ENCODE results near the gene RPGRIP1L. TPM values are rescaled to one million over a fixed set of nuclear protein-coding genes. Genes with fewer than 3 reads are reported as not detected.

Gene RPGRIP1L
- total RNA-seq, 1 experiment from 2014 or later, result 3.8 TPM

- H3K36me3 ChIP-seq (ENCODE audit: low read depth, low read length), result no peaks in the 10 kb centered on the region
- no TSS peak for BruUV-seq (replicated peaks)
- ChIA-PET CTCF (no interaction called here), POLR2A (ENCODE audit: unreplicated experiment) (interaction anchor here (0.6 kb wide), 1 partner anchor 36 kb away, joined by 4 read pairs; no protein-coding TSS in a partner anchor)
- H3K9me2 ChIP-seq (replicated peaks; ENCODE audit: low read length), result no peaks in the 10 kb centered on the region
- H3K9ac ChIP-seq (ENCODE audit: low read length), result no peak overlapping the region
- no peaks in the 10 kb centered on the region for H3F3A ChIP-seq (ENCODE audit: low read length, unreplicated experiment)
- no peak overlapping the region for H3K4me2 ChIP-seq (ENCODE audit: low read length)
- no peaks in the 10 kb centered on the region for H3K9me3 ChIP-seq (ENCODE audit: low read length)
- no peak overlapping the region for H3K4me3 ChIP-seq (ENCODE audit: low read length)
- no peaks in the 10 kb centered on the region for H4K20me1 ChIP-seq (ENCODE audit: low read length)
- H2AFZ ChIP-seq (ENCODE audit: low read length), result no peak overlapping the region
- no peak overlapping the region for H3K27ac ChIP-seq (ENCODE audit: low read length)
- TF ChIP-seq EZH2 (IDR thresholded peaks at IDR 0.05; ENCODE audit: low read length, unreplicated experiment) (no peak), EZH2phosphoT487 (IDR thresholded peaks at IDR 0.05; ENCODE audit: borderline replicate concordance, low read length) (no peak), CTCF (conservative IDR thresholded peaks at IDR 0.05; ENCODE audit: low read depth, low read length) (no peak)
- H3K27me3 ChIP-seq (ENCODE audit: low read length), result no peaks in the 10 kb centered on the region
- DNase-seq (no peak), ATAC-seq (no peak)
- no peaks in the 10 kb centered on the region for H3K79me2 ChIP-seq (ENCODE audit: low read length)
- no peaks in the 10 kb centered on the region for H3K4me1 ChIP-seq (ENCODE audit: insufficient read depth, low read length)
- intact Hi-C loops (cut with micrococcal nuclease), result no loop called here
Measured at GRCh38 chr16:53600616-53601015, 103.0 kb downstream of the RPGRIP1L start.

GRCh38 chr16:53600126-53600525, 103.5 kb downstream of the RPGRIP1L start:
- no TSS peak for BruUV-seq (replicated peaks)
- Histone ChIP-seq H3K27me3 (ENCODE audit: low read length) (no peaks in the 10 kb centered on the region), H3K9me3 (ENCODE audit: low read length) (no peaks in the 10 kb centered on the region), H4K20me1 (ENCODE audit: low read length) (no peaks in the 10 kb centered on the region), H3K9ac (ENCODE audit: low read length) (no peak overlapping the region), H3K4me3 (ENCODE audit: low read length) (no peak overlapping the region), H3K27ac (ENCODE audit: low read length) (no peak overlapping the region), H3F3A (ENCODE audit: low read length, unreplicated experiment) (no peaks in the 10 kb centered on the region), H3K4me1 (ENCODE audit: insufficient read depth, low read length) (no peaks in the 10 kb centered on the region), H2AFZ (ENCODE audit: low read length) (no peak overlapping the region), H3K9me2 (replicated peaks; ENCODE audit: low read length) (no peaks in the 10 kb centered on the region), H3K79me2 (ENCODE audit: low read length) (no peaks in the 10 kb centered on the region), H3K4me2 (ENCODE audit: low read length) (no peak overlapping the region), H3K36me3 (ENCODE audit: low read depth, low read length) (no peaks in the 10 kb centered on the region)
- DNase-seq (no peak), ATAC-seq (no peak)
- no peak for TF ChIP-seq CTCF (conservative IDR thresholded peaks at IDR 0.05; ENCODE audit: low read depth, low read length)
- no peak for TF ChIP-seq EZH2 (IDR thresholded peaks at IDR 0.05; ENCODE audit: low read length, unreplicated experiment)
- POLR2A ChIA-PET (ENCODE audit: unreplicated experiment), result interaction anchor here (0.6 kb wide), 1 partner anchor 37 kb away, joined by 4 read pairs; no protein-coding TSS in a partner anchor
- CTCF ChIA-PET, result no interaction called here
- intact Hi-C loops (cut with micrococcal nuclease), result no loop called here

- Histone ChIP-seq H4K20me1 (ENCODE audit: low read length) (no peaks in the 10 kb centered on the region), H3K9me2 (replicated peaks; ENCODE audit: low read length) (no peaks in the 10 kb centered on the region), H3K4me1 (ENCODE audit: insufficient read depth, low read length) (no peaks in the 10 kb centered on the region), H3K4me2 (ENCODE audit: low read length) (no peak overlapping the region), H3K27me3 (ENCODE audit: low read length) (no peaks in the 10 kb centered on the region), H3K4me3 (ENCODE audit: low read length) (no peak overlapping the region), H3K36me3 (ENCODE audit: low read depth, low read length) (no peaks in the 10 kb centered on the region), H3K9ac (ENCODE audit: low read length) (no peak overlapping the region), H3K9me3 (ENCODE audit: low read length) (no peaks in the 10 kb centered on the region), H3K27ac (ENCODE audit: low read length) (no peak overlapping the region), H3K79me2 (ENCODE audit: low read length) (no peaks in the 10 kb centered on the region), H3F3A (ENCODE audit: low read length, unreplicated experiment) (no peaks in the 10 kb centered on the region), H2AFZ (ENCODE audit: low read length) (no peak overlapping the region)
- CTCF ChIA-PET, result no interaction called here
- no peak for TF ChIP-seq EZH2 (IDR thresholded peaks at IDR 0.05; ENCODE audit: low read length, unreplicated experiment)
- no peak for TF ChIP-seq EZH2phosphoT487 (IDR thresholded peaks at IDR 0.05; ENCODE audit: borderline replicate concordance, low read length)
- no peak for TF ChIP-seq CTCF (conservative IDR thresholded peaks at IDR 0.05; ENCODE audit: low read depth, low read length)
- BruUV-seq (replicated peaks), result no TSS peak
- ATAC-seq, result no peak
- intact Hi-C loops (cut with micrococcal nuclease), result no loop called here
- DNase-seq, result no peak
- POLR2A ChIA-PET (ENCODE audit: unreplicated experiment), result no interaction called here
Measured at GRCh38 chr16:53599548-53599947, 104.1 kb downstream of the RPGRIP1L start.

Measured in PC-3 (cell line).